ENCODE results near the gene MUSK.
"Not testable (repeated sequence)": the region's sequence is repeated elsewhere in the genome, so short reads cannot be mapped to it uniquely, and the experiment has no call there.

Gene MUSK

DNA sequence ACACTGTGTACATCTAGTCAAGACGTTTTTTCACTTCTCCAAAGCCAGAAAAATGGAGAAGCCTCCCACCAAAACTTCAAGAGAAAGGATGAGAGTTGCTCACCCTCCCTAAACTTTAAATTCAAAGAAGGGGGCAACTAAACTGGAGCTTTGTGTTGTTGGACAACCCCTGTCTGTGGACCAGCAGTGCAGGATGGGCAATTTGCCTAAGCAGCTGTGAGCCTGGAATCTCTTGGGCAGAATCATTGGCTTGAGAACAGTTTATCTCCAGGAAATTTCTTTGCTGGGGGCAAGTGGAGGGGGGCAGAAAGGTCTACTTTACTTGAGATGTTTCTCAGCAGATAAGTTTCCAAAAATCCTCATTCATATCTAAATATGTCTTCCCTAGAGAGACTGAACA is 151.8 kb downstream of the MUSK start:
- no peak for DNase-seq

DNA sequence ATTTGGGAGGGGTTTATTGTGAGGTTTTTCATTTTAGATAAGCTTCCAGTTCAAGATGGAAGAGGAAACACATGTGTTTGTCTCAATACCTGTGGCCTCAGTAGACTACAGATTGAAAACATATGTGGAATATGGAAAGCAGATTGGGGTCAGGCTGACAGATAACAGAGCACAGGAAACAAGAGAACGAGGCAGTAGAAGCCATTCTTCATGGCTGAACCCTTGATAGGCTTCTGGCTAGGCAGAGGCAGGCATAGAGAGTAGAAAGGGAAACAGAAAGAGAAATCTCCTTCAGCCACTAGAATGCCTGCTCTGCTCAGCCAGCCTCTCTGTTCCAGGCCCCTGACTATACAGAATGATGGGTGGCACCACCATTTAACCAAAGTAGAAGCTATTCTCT is 152.5 kb downstream of the MUSK start:
- no peak for DNase-seq

- DNase-seq: not testable (repeated sequence)
Measured at GRCh38 chr9:110825129-110825528, 156.5 kb downstream of the MUSK start.

- DNase-seq: no peak
Measured at GRCh38 chr9:110825950-110826349, 157.4 kb downstream of the MUSK start.

GRCh38 chr9:110826400-110826799 is 157.8 kb downstream of the MUSK start:
- not testable (repeated sequence) for DNase-seq

- no peak for DNase-seq
Measured at GRCh38 chr9:110828264-110828663, 159.7 kb downstream of the MUSK start.

DNA sequence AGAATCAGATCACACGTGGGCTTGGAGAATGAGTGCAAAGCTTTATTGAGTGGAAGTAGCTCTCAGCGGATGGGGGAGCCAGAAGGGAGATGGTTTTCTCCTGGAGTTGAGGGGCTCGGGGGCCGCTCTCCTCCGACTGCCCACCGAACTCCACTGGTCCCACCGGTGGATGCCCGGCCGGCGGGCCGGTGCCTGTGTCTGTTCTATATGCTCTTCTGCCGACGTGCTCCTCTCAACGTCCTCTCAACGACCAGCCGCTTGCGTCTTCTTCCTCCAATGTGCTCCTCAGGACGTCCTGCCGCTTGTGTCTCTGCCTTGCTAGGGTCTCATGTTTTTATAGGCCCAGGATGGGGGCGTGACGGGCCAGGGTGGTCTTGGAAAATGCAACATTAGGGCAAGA is 161.9 kb downstream of the MUSK start:
- DNase-seq: no peak

GRCh38 chr9:110832926-110833325 is 164.3 kb downstream of the MUSK start:
- DNase-seq: no peak

- DNase-seq: no peak
Measured at GRCh38 chr9:110835404-110835803, 166.8 kb downstream of the MUSK start.

DNA sequence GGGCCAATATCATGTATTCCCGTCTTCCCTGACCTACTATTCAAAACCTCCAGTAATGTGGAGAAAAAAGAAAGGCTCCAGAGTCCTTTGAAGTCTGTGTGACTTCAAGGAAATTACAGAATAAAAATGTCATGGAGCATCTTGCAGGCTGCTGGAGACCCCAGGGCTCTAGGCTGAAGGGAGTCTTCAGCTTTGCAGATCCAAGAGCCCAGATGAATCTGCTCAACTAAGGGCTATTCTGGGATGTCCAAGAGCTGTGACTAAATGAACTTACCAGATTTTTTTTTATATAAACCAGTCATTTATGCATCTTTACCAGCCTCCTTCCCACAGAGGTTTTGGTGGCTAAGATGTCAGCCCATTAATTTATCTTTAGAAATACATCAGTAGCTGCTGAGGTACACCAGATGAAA is 167.3 kb downstream of the MUSK start:
- no peak for DNase-seq

GRCh38 chr9:110837401-110838005 is 168.9 kb downstream of the MUSK start:
- DNase-seq: no peak

GRCh38 chr9:110842169-110842568 is 173.6 kb downstream of the MUSK start:
- DNase-seq: no peak

- DNase-seq: no peak
Measured at GRCh38 chr9:110842986-110843385, 174.4 kb downstream of the MUSK start.

- DNase-seq: no peak
Measured at GRCh38 chr9:110844121-110844520, 175.5 kb downstream of the MUSK start.

DNA sequence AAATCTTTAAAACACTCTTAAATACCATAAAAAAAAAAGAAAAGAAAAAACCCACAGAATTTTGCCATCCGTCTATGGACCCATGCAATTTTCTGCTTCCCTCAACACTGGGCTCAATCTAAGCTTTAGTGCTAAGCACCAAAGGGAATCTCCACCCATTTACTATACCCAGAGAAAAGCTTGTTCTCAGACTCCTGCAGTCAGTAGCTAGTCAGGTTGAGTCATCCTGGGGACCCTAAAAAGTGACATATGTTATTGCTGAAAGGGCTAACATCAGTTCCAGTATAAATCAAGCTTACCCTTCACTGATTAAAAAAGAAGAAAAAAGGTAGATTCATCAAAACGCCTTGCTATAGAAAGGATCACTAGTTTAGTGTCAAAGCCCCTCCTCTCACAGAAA is 177.6 kb downstream of the MUSK start:
- no peak for DNase-seq

DNA sequence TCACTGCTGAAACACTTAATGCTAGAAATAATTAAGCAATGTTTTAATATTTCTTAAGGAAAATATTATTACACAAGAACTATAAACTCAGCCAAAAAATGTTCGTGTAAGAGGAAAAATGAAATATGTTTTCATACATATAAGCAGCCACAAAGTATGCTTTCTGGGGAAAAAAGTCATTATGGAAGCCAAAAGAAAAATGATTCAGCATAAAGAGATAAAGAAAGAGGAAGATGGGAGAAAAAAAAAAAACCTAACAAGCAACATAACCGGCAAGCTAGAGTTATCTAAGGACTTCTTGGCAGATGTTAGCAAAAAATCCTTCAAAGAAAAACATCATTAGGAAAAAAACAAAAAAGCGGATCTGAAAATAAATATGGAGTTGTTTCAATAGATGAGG is 179.1 kb downstream of the MUSK start:
- no peak for DNase-seq

DNA sequence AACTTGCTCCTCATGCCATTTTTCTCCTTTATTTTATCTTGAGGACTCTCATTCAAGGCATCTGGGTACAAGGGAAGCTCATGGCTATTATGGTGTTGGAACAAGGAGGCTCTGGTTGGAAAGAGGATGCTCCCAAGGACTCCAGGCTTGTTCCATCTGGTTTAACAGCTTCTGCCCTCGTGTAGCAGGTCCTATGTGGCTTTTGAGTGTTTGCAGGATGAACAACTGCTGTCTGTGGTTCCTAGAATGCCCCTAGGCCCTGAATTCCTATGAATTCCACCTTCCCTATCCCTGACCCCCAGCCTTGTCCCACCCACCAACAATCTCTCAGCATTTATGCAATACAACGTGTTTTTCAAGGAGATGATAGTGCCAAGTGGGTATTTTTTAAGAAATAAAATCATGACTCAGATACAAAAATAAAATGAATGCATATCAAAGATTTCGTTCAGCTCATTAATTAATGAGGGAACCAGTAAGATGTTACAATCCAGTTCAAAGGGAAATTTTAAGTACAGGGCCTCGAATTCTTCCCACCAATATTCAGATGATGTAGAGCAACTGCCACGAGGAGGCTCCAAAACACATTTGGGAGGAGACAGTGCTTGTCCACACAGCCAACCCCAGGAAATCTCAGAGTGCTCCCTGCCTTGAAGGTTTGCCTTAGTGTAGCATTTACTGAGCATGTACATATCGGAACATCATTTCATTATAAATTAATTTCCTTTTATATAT is 182.0 kb downstream of the MUSK start:
- no peak for DNase-seq

All from activated naive CD4-positive, alpha-beta T cell (primary cell).